GM12878 (cell line): ENCODE measurements around the gene CAPN14. TPM values are rescaled to one million over a fixed set of nuclear protein-coding genes. Genes with fewer than 3 reads are reported as not detected.

Experiments
- ASH2L ChIP-seq: fragments of 300-600, 200-600 bp; sonication (generic); IDR thresholded peaks from 2 replicates; pipeline ENCODE4 v1.6.1; 2017; ENCODE audit warnings: low read depth, mild to moderate bottlenecking, borderline replicate concordance
- CTCF ChIP-seq, 3 experiments: IDR thresholded peaks in 2 of 3; conservative IDR thresholded peaks in 1 of 3; 2 replicates each; pipeline ENCODE4 v1.5.1; 2011; ENCODE audit warnings: low read depth in 3 of 3, low read length in 3 of 3, mild to moderate bottlenecking in 3 of 3, control low read depth in 2 of 3, moderate library complexity in 2 of 3, inconsistent platforms in 1 of 3, mixed read lengths in 1 of 3; ENCODE audit not compliant: control insufficient read depth in 2 of 3, insufficient read depth in 1 of 3; ENCODE audit errors: extremely low read depth in 1 of 3
- E2F8 ChIP-seq: fragments of 450-650 bp; IDR thresholded peaks from 2 replicates; pipeline ENCODE4 v1.6.1; 2018; ENCODE audit warnings: mild to moderate bottlenecking, low read depth, moderate library complexity; ENCODE audit not compliant: partially characterized antibody
- EZH2 ChIP-seq: IDR thresholded peaks from 2 replicates; pipeline ENCODE4 v1.6.1; 2012; ENCODE audit warnings: low read depth, mild to moderate bottlenecking, control low read depth, inconsistent platforms, low read length, borderline replicate concordance; ENCODE audit not compliant: control insufficient read depth
- GABPA ChIP-seq: IDR thresholded peaks from 2 replicates; pipeline ENCODE4 v1.6.1; 2014; ENCODE audit warnings: antibody characterized with exemption, low read depth, mild to moderate bottlenecking, inconsistent platforms
- HSF1 ChIP-seq: fragments of 150-350 bp; IDR thresholded peaks from 2 replicates; pipeline ENCODE4 v1.6.1; 2014; ENCODE audit warnings: mild to moderate bottlenecking, low read depth, low read length
- IRF4 ChIP-seq: IDR thresholded peaks from 2 replicates; pipeline ENCODE4 v1.6.1; 2011; ENCODE audit warnings: low read depth, low read length
- KAT2A ChIP-seq: conservative IDR thresholded peaks from 2 replicates; pipeline ENCODE4 v1.6.1; 2011; ENCODE audit warnings: low read depth, low read length; ENCODE audit not compliant: control insufficient read depth
- MEF2B ChIP-seq: fragments of 450-650 bp; IDR thresholded peaks from 2 replicates; pipeline ENCODE4 v1.6.1; 2018; ENCODE audit warnings: mild to moderate bottlenecking, moderate library complexity; ENCODE audit not compliant: partially characterized antibody, poor library complexity, severe bottlenecking
- MXI1 ChIP-seq: fragments of 150-350 bp; IDR thresholded peaks from 2 replicates; pipeline ENCODE4 v1.6.1; 2011; ENCODE audit warnings: low read depth, mild to moderate bottlenecking, inconsistent platforms, low read length, improper control_type of control experiment
- NR2C1 ChIP-seq: fragments of 450-650 bp; IDR thresholded peaks from 2 replicates; pipeline ENCODE4 v1.6.1; 2017; ENCODE audit warnings: antibody characterized with exemption, mild to moderate bottlenecking, moderate library complexity
- POLR2AphosphoS2 ChIP-seq: IDR thresholded peaks from 2 replicates; pipeline ENCODE4 v1.6.1; 2011; ENCODE audit warnings: low read depth, mild to moderate bottlenecking, low read length, improper control_type of control experiment, moderate library complexity
- POLR2AphosphoS5 ChIP-seq: IDR thresholded peaks from 2 replicates; pipeline ENCODE4 v1.6.1; 2011; ENCODE audit warnings: mild to moderate bottlenecking, low read length, inconsistent platforms
- POU2F2 ChIP-seq: IDR thresholded peaks from 3 replicates; pipeline ENCODE4 v1.6.1; 2011; ENCODE audit warnings: low read depth, mild to moderate bottlenecking, low read length, borderline replicate concordance
- RB1 ChIP-seq: fragments of 450-650 bp; formaldehyde crosslinking; IDR thresholded peaks from 2 replicates; pipeline ENCODE4 v1.6.1; 2017; ENCODE audit warnings: mild to moderate bottlenecking, borderline replicate concordance
- SP1 ChIP-seq: IDR thresholded peaks from one replicate; pipeline ENCODE4 v1.6.1; 2011; ENCODE audit warnings: low read depth, low read length
- SREBF2 ChIP-seq: IDR thresholded peaks from 2 replicates; pipeline ENCODE4 v1.6.1; 2012; ENCODE audit warnings: mild to moderate bottlenecking, low read length
- ZNF207 ChIP-seq: fragments of 450-650 bp; IDR thresholded peaks from 2 replicates; pipeline ENCODE4 v1.6.1; 2014; ENCODE audit warnings: antibody characterized with exemption, mild to moderate bottlenecking, borderline replicate concordance
- polyA plus RNA-seq, 11 experiments: library from polyadenylated mRNA; depleted of rRNA in 4 of 11; unstranded in 6 of 11; stranded (reverse) in 5 of 11; fragments of >200 nt; fragmentation: Nextera tagmentation in 4 of 11; fragmentation: Illumina TruSeq in 1 of 11; extraction: Ambion mirVana in 4 of 11; extraction: Trizol in 1 of 11; gene quantifications; 1 replicate in 1 of 11; 2 replicates in 10 of 11; pipeline versions ENCODE4 v1.2.1 to v1.2.3, GENCODE V29; 2011 to 2016; ENCODE audit warnings: inconsistent platforms in 2 of 11, missing spikeins in 2 of 11, low read depth in 1 of 11
- total RNA-seq, 4 experiments: library from RNA; depleted of rRNA in 3 of 4; stranded (reverse); fragments of >200 nt in 3 of 4; fragmentation: Illumina TruSeq in 1 of 4; extraction: Trizol in 1 of 4; gene quantifications; 2 replicates each; pipeline versions ENCODE4 v1.2.1 to v1.2.3, GENCODE V29; 2013 to 2021
- TF ChIP-seq, protein P1 (sequence below): IDR thresholded peaks from 2 replicates; pipeline ENCODE4 v1.6.1; 2012; ENCODE audit warnings: mild to moderate bottlenecking, low read depth, low read length

CAPN14 gene
- total and polyA plus RNA-seq, 10 of the 15 experiments (the other 5 are each of a cell fraction or from before 2014, with no cell fraction given), result 0.08 to 1.5 (median 1.1) TPM

- TF ChIP-seq, protein P1, sequence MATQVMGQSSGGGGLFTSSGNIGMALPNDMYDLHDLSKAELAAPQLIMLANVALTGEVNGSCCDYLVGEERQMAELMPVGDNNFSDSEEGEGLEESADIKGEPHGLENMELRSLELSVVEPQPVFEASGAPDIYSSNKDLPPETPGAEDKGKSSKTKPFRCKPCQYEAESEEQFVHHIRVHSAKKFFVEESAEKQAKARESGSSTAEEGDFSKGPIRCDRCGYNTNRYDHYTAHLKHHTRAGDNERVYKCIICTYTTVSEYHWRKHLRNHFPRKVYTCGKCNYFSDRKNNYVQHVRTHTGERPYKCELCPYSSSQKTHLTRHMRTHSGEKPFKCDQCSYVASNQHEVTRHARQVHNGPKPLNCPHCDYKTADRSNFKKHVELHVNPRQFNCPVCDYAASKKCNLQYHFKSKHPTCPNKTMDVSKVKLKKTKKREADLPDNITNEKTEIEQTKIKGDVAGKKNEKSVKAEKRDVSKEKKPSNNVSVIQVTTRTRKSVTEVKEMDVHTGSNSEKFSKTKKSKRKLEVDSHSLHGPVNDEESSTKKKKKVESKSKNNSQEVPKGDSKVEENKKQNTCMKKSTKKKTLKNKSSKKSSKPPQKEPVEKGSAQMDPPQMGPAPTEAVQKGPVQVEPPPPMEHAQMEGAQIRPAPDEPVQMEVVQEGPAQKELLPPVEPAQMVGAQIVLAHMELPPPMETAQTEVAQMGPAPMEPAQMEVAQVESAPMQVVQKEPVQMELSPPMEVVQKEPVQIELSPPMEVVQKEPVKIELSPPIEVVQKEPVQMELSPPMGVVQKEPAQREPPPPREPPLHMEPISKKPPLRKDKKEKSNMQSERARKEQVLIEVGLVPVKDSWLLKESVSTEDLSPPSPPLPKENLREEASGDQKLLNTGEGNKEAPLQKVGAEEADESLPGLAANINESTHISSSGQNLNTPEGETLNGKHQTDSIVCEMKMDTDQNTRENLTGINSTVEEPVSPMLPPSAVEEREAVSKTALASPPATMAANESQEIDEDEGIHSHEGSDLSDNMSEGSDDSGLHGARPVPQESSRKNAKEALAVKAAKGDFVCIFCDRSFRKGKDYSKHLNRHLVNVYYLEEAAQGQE, result no peak
- no peak for TF ChIP-seq SREBF2
- TF ChIP-seq RB1, result no peak
- TF ChIP-seq NR2C1, result peak; percentile 48; the same call in 1 of the 2 replicates
- no peak for TF ChIP-seq IRF4
- no peak for TF ChIP-seq EZH2
- TF ChIP-seq E2F8, result no peak
- TF ChIP-seq KAT2A, result no peak
- no peak for TF ChIP-seq ASH2L
- TF ChIP-seq MXI1, result no peak
- peak; percentile 69; the same call in 1 of the 2 replicates for TF ChIP-seq GABPA
- no peak; the same call in 1 of the 2 replicates for TF ChIP-seq ZNF207
- TF ChIP-seq SP1, result no peak
- no peak for TF ChIP-seq POLR2AphosphoS2
- TF ChIP-seq MEF2B, result no peak
- peak; percentile 32 to 61 (median 59); a peak in 5 of 6 replicates for TF ChIP-seq CTCF (IDR thresholded peaks at IDR 0.05 in 2 of 3, conservative IDR thresholded peaks at IDR 0.05 in 1 of 3; ENCODE audit: control insufficient read depth in 2 of 3, extremely low read depth in 1 of 3, insufficient read depth in 1 of 3, low read depth in 3 of 3, low read length in 3 of 3)
- no peak for TF ChIP-seq HSF1
- TF ChIP-seq POLR2AphosphoS5, result no peak
- TF ChIP-seq POU2F2, result no peak
Measured at GRCh38 chr2:31233741-31234682, 16.7 kb upstream of the CAPN14 start, which contains the start of gene EHD3 (continued).
